H9 (cell line): ENCODE results near the gene TRIM44. TPM values are rescaled to one million over a fixed set of nuclear protein-coding genes. Genes with fewer than 3 reads are reported as not detected.

Source experiments
- DNase-seq: peaks from one replicate; pipeline ENCODE4 v3.0.0-alpha.2; 2017
- H2AFZ ChIP-seq: one replicate; pipeline ENCODE4 v1.6.1; 2013; ENCODE audit warnings: mild to moderate bottlenecking, low read length, control low read depth, moderate library complexity
- H2AK5ac ChIP-seq: 2 replicates; pipeline ENCODE4 v1.6.1; 2013; ENCODE audit warnings: low read length, control low read depth, mixed read lengths; ENCODE audit not compliant: insufficient read length
- H2BK120ac ChIP-seq: one replicate; pipeline ENCODE4 v1.6.1; 2013; ENCODE audit warnings: low read depth, mild to moderate bottlenecking, low read length, control low read depth, inconsistent platforms; ENCODE audit not compliant: poor library complexity, severe bottlenecking
- H2BK12ac ChIP-seq: 2 replicates; pipeline ENCODE4 v1.6.1; 2013; ENCODE audit warnings: low read length, control low read depth, mixed read lengths, low read depth; ENCODE audit not compliant: insufficient read length
- H2BK15ac ChIP-seq: 2 replicates; pipeline ENCODE4 v1.6.1; 2013; ENCODE audit warnings: low read depth, low read length, control low read depth
- H2BK20ac ChIP-seq: one replicate; pipeline ENCODE4 v1.6.1; 2013; ENCODE audit warnings: low read depth, mild to moderate bottlenecking, low read length, control low read depth, inconsistent platforms; ENCODE audit not compliant: poor library complexity, severe bottlenecking
- H2BK5ac ChIP-seq: 2 replicates; pipeline ENCODE4 v1.6.1; 2013; ENCODE audit warnings: low read length, control low read depth, mixed read lengths; ENCODE audit not compliant: insufficient read length
- H3K14ac ChIP-seq: 2 replicates; pipeline ENCODE4 v1.6.1; 2013; ENCODE audit warnings: low read length, control low read depth; ENCODE audit not compliant: insufficient read depth
- H3K18ac ChIP-seq: 2 replicates; pipeline ENCODE4 v1.6.1; 2013; ENCODE audit warnings: low read depth, mild to moderate bottlenecking, mixed read lengths, low read length, control low read depth; ENCODE audit not compliant: insufficient read length
- H3K23ac ChIP-seq: 2 replicates; pipeline ENCODE4 v1.6.1; 2013; ENCODE audit warnings: low read length, control low read depth, mixed read lengths, low read depth; ENCODE audit not compliant: insufficient read length
- H3K23me2 ChIP-seq: 2 replicates; pipeline ENCODE4 v1.6.1; 2013; ENCODE audit warnings: low read depth, mild to moderate bottlenecking, mixed read lengths, low read length, control low read depth; ENCODE audit not compliant: insufficient read length, poor library complexity, severe bottlenecking
- H3K27ac ChIP-seq: 2 replicates; pipeline ENCODE4 v1.5.1; 2013; ENCODE audit warnings: low read length, control low read depth, mixed read lengths, low read depth; ENCODE audit not compliant: insufficient read length
- H3K27me3 ChIP-seq: 2 replicates; pipeline ENCODE4 v1.6.1; 2013; ENCODE audit warnings: low read length, control low read depth, inconsistent platforms; ENCODE audit not compliant: insufficient read depth
- H3K4ac ChIP-seq: 2 replicates; pipeline ENCODE4 v1.6.1; 2013; ENCODE audit warnings: low read depth, mild to moderate bottlenecking, control low read depth, inconsistent platforms, low read length, moderate library complexity
- H3K4me1 ChIP-seq: 2 replicates; pipeline ENCODE4 v1.6.1; 2013; ENCODE audit warnings: low read length, control low read depth, inconsistent platforms; ENCODE audit not compliant: insufficient read depth
- H3K4me2 ChIP-seq: 2 replicates; pipeline ENCODE4 v1.6.1; 2013; ENCODE audit warnings: low read length, control low read depth, mixed read lengths; ENCODE audit not compliant: insufficient read length, insufficient read depth
- H3K56ac ChIP-seq: 2 replicates; pipeline ENCODE4 v1.6.1; 2013; ENCODE audit warnings: low read depth, mild to moderate bottlenecking, mixed read lengths, low read length, control low read depth; ENCODE audit not compliant: insufficient read length
- H3K79me1 ChIP-seq: 2 replicates; pipeline ENCODE4 v1.6.1; 2013; ENCODE audit warnings: low read depth, mild to moderate bottlenecking, moderate library complexity, low read length, control low read depth, inconsistent platforms; ENCODE audit not compliant: insufficient read depth, poor library complexity, severe bottlenecking
- H3K79me2 ChIP-seq: 2 replicates; pipeline ENCODE4 v1.6.1; 2013; ENCODE audit warnings: low read length, control low read depth, inconsistent platforms; ENCODE audit not compliant: insufficient read depth
- H3K9ac ChIP-seq: 2 replicates; pipeline ENCODE4 v1.6.1; 2013; ENCODE audit warnings: low read length, control low read depth, mixed read lengths; ENCODE audit not compliant: insufficient read length; ENCODE audit errors: extremely low read depth
- H3K9me3 ChIP-seq: one replicate; pipeline ENCODE4 v1.6.1; 2013; ENCODE audit warnings: low read depth, low read length, inconsistent platforms; ENCODE audit not compliant: control insufficient read depth
- H3T11ph ChIP-seq: one replicate; pipeline ENCODE4 v1.6.1; 2013; ENCODE audit warnings: mild to moderate bottlenecking, low read length, control low read depth, inconsistent platforms
- H4K20me1 ChIP-seq: one replicate; pipeline ENCODE4 v1.6.1; 2013; ENCODE audit not compliant: control insufficient read depth, insufficient read length, insufficient read depth
- H4K5ac ChIP-seq: 2 replicates; pipeline ENCODE4 v1.6.1; 2013; ENCODE audit warnings: low read depth, mild to moderate bottlenecking, mixed read lengths, low read length, control low read depth; ENCODE audit not compliant: insufficient read length
- H4K8ac ChIP-seq: replicated peaks from 2 replicates; pipeline ENCODE4 v1.6.1; 2013; ENCODE audit warnings: low read length, control low read depth, mixed read lengths, low read depth; ENCODE audit not compliant: insufficient read length
- H4K91ac ChIP-seq: 2 replicates; pipeline ENCODE4 v1.6.1; 2013; ENCODE audit warnings: low read depth, mild to moderate bottlenecking, moderate library complexity, mixed read lengths, low read length, control low read depth; ENCODE audit not compliant: insufficient read length
- H3K27ac Mint-ChIP-seq, 3 experiments: 2 replicates in 2 of 3; 3 replicates in 1 of 3; pipeline ENCODE4 v1.8.0; 2020 to 2021; ENCODE audit warnings: mixed read lengths in 3 of 3, mild to moderate bottlenecking in 1 of 3, moderate library complexity in 1 of 3
- H3K27me3 Mint-ChIP-seq: 2 replicates; pipeline ENCODE4 v1.8.0; 2021; ENCODE audit warnings: low read depth, mild to moderate bottlenecking, moderate library complexity, mixed read lengths
- H3K36me3 Mint-ChIP-seq, 3 experiments: 2 replicates in 2 of 3; 3 replicates in 1 of 3; pipeline ENCODE4 v1.8.0; 2020 to 2021; ENCODE audit warnings: low read depth in 3 of 3, mixed read lengths in 3 of 3; ENCODE audit not compliant: insufficient read depth in 1 of 3
- H3K4me1 Mint-ChIP-seq, 2 experiments: 2 replicates each; pipeline ENCODE4 v1.8.0; 2020; ENCODE audit warnings: mixed read lengths in 2 of 2
- H3K4me3 Mint-ChIP-seq, 2 experiments: 2 replicates in 1 of 2; 3 replicates in 1 of 2; pipeline ENCODE4 v1.8.0; 2020 to 2021; ENCODE audit warnings: mild to moderate bottlenecking in 2 of 2, mixed read lengths in 2 of 2, moderate library complexity in 1 of 2
- H3K9me3 Mint-ChIP-seq, 2 experiments: 2 replicates in 1 of 2; 3 replicates in 1 of 2; pipeline ENCODE4 v1.8.0; 2020; ENCODE audit warnings: mild to moderate bottlenecking in 2 of 2, mixed read lengths in 2 of 2, moderate library complexity in 1 of 2
- CTCF ChIP-seq: fragments of 200-600 bp; sonication (generic); conservative IDR thresholded peaks from 3 replicates; pipeline ENCODE4 v1.8.0; 2021; ENCODE audit warnings: antibody characterized with exemption, mild to moderate bottlenecking
- WGBS: extraction: QIAGEN DNeasy Blood & Tissue Kit; methylation state at CpG from one replicate; pipeline ENCODE4 v1.1.7; 2013; ENCODE audit warnings: missing lambda C conversion rate, low lambda C conversion rate, mixed read lengths; ENCODE audit not compliant: insufficient read length; ENCODE audit errors: extremely low coverage; 5-methylcytosine and 5-hydroxymethylcytosine counted together
- total RNA-seq: library from RNA; stranded (reverse); gene quantifications from 2 replicates; pipeline ENCODE4 v1.2.1, GENCODE V29; 2021

Gene TRIM44
- total RNA-seq, 1 experiment from 2014 or later, result 37.7 TPM

- TF ChIP-seq CTCF, result no peak
- H3K36me3 Mint-ChIP-seq, result no peaks in the 10 kb centered on the region
- Histone ChIP-seq H2BK12ac (no peak overlapping the region), H3K4ac (no peak overlapping the region), H3K4me1 (no peaks in the 10 kb centered on the region), H3K56ac (no peak overlapping the region), H3K18ac (no peak overlapping the region), H3T11ph (no peak overlapping the region), H4K91ac (no peak overlapping the region), H3K14ac (no peak overlapping the region), H3K79me1 (peaks cover 3% of the 10 kb centered on the region), H3K9me3 (no peaks in the 10 kb centered on the region), H3K27ac (no peak overlapping the region), H3K23me2 (no peaks in the 10 kb centered on the region), H3K27me3 (no peaks in the 10 kb centered on the region), H3K9ac (no peak overlapping the region), H4K5ac (no peak overlapping the region), H3K23ac (no peak overlapping the region), H3K4me2 (no peak overlapping the region), H2AFZ (no peak overlapping the region), H2BK120ac (no peak overlapping the region), H3K79me2 (peaks cover 3% of the 10 kb centered on the region; the same call in 1 of the 2 replicates), H2BK15ac (no peak overlapping the region), H4K8ac (no peak overlapping the region), H4K20me1 (no peaks in the 10 kb centered on the region), H2AK5ac (no peak overlapping the region), H2BK20ac (no peak overlapping the region), H2BK5ac (no peak overlapping the region)
- DNase-seq, result no peak
- WGBS, result no CpG with 5 or more reads among the region's 1 CpG
- H3K4me3 Mint-ChIP-seq, result no peak overlapping the region
- H3K4me1 Mint-ChIP-seq, result peaks cover 6 to 14% of the 10 kb centered on the region in 2 experiments
- no peak overlapping the region for H3K27ac Mint-ChIP-seq
- no peaks in the 10 kb centered on the region; a peak in 1 of 5 replicates for H3K9me3 Mint-ChIP-seq
- H3K27me3 Mint-ChIP-seq, result no peaks in the 10 kb centered on the region
Observed at GRCh38 chr11:35678975-35679374, 16.4 kb downstream of the TRIM44 start.
